HG02884 (cell line): ENCODE results near the gene ZBTB39.
"Not testable (repeated sequence)": the region's sequence is repeated elsewhere in the genome, so short reads cannot be mapped to it uniquely, and the experiment has no call there.

Experiments used
- ATAC-seq: cut with Tn5 transposase; IDR thresholded peaks from one replicate; pipeline ENCODE4 v1.9.1; 2021; ENCODE audit warnings: mild to moderate bottlenecking, moderate library complexity; ENCODE audit not compliant: unreplicated experiment

The ZBTB39 gene

DNA sequence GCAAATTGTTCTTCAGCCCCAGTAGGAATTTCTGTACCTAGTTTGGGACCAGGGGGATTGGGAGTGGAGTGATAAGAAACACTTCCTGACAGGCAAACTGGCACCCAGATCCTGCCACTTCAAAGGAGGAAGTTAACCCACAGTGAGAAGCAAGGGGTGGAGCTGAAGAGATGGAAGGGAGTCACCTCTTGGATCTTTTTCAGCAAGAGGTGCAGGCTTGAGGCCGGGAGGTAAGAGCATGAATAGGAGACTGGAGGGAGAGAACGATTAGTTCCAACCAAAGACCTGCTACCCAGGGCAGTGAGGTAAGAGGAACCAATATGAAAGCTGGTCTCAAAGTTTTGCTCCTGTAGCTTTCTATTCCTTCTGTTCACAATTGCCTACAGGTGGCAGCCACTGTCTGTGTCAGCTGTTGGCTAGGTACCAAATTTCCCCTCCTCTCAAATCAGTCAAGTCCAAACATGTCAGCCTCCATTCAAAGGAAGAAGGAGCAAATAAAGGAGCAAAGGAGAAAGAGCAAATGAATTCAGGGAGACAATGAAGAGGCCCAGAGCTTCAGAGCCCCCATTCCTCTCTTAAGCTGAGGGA is 24.9 kb upstream of the ZBTB39 start:
- ATAC-seq: no peak

DNA sequence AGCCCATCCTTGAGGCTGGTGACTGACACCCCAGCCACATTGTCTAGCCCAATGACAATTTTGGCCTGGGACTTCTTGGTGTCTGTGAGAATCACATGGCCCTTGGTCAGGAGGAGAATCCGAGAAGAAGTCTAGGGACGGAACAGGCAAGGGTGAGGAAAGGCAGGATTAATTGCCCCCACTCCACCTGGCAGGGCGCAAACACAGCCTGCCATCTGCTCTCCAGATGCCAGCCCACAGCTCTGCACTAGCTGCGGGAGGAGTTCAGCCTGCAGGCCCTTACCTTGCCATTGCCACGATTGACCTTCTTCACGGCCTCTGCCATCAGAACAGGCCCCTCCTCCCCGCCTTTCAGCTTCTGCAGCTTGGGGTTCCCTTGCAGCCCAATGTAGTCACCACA is 23.1 kb upstream of the ZBTB39 start:
- ATAC-seq: no peak

DNA sequence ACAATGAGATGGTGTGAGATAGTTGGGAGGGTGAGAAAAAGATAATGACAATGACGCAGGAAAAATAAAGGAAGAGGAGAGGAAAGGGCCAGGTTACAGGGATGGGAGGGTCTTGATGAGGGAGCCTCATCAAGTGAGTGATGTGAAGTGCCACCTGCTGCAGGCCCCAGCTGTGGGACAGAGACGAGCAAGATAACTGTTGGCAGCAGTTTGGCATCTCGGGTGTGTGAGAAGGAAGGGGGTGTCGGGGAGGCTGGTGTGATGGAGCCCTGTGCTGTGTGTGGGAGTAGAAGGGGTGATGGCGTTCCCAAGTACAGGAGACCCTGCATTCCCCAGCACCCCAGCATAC is 21.4 kb upstream of the ZBTB39 start:
- no peak for ATAC-seq

DNA sequence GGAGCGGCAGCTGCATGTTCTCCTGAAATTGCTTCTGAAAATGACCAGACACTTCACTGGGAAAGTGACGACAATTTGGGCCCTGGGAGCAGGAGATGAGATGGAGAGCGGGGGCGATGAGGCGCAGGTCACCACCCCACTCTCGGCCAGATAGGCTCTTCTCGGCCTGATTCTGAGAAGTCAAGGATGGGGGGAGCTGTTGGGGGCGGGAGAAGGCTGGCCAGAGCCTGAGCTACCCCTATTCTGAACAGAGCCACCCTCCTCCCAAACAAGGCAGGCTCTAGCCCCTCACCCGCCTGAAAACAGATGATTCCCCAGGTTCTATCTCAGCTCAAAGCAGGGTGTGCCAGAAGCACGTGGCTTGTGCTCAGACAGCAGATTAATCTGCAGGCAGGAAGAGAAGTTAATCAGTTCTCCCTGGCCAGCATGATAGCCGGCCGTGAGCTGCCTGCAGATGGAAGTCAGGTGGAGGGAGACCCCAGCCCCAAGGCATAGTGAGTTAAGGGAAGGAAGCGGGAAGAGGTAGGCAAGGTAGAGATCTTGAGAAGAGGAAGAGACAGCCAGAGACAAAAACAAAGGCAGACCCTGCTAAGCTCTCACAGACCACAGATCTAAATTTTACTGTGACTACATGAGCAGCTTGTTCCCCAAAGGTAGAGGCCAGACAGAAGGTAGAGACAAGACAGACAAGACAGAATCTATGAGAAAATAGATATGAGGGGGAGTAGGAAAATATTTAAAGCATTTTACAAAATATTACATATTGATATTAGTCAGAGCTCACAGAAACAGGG is 20.9 kb upstream of the ZBTB39 start:
- no peak for ATAC-seq

DNA sequence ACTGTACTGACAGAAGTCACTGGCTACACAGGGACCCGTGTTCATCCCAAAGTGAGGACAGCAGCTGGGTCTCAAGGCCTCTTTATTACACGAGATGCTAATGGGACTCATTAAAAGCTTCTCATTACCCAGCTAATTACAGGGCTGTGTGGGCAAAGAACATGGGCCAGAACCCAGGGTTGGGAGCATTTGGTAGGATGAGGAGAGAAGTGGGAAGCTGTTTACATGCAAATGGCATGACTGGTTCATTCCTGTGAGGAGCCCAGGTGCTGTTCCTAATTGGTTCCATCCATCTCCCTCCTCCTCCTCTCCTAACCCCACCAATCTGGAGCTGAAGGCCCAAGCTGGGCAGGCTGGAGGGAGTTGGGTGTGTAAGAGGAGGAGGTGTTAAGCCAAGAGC is 18.9 kb upstream of the ZBTB39 start:
- ATAC-seq: no peak

DNA sequence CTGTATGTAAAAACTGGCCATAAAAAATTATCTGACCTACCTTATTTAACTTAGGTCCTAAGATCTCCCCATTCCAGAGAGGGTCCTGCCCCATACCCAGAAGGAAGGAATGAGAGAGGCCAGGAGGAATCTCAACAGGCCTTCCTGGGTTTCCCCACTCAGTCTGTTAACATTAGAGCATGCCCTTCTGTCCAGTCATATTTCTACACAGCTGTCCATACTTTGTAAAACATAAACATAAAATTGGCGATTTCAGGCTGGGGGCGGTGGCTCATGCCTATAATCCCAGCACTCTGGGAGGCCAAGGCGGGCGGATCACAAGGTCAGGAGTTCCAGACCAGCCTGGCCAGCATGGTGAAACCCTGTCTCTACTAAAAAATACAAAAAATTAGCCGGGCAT is 16.0 kb upstream of the ZBTB39 start:
- not testable (repeated sequence) for ATAC-seq

DNA sequence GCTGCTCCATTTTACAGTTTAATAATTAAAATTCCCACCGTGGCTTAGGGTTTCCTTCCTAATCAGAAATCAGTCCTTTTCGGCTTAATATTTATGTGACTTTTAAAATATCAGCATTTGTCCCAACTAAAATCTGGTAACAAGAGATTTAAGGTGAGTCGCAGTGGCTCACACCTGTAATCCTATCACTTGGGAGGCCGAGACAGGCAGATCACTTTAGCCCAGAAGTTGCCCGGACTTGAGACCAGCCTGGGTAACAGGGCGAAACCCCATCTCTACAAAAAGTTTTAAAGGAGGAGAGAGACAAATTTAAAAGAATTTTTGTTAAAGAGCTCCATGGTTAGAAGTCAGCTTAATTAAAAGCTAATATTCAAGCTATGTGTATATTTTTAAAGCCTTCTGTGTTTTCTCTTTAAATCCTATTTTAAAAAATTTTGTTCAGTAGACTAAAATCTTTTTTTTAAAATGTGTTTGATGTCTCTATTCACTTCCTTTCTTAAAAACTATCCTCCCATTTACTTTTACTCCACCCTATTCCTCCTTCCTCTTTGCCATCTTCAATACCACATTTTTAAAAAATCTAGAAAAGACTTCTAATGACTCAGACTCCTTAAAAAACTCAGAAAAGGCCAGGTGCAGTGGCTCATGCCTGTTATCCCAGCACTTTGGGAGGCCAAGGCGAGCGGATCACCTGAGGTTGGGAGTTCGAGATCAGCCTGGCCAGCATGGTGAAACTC is 13.8 kb upstream of the ZBTB39 start:
- ATAC-seq: no peak

DNA sequence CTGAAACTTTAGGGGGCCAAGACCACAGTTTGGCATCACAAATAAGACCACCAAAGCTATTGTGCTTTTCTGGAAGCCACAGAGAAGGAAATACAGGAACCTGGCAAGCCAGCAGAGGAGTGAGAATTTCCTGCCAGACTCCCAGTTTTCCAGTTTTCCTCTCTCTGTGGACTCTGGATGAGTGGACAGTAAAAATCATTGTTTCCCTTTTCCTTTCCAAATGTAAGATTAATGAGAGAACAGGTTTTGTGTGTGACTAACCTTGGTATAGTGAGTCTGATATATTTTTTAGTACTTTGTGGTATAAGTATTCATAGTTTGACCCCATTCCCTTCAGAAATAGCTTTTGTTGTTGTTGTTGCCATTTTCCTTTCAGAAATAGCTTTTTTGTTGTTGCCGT is 12.6 kb upstream of the ZBTB39 start:
- no peak for ATAC-seq

DNA sequence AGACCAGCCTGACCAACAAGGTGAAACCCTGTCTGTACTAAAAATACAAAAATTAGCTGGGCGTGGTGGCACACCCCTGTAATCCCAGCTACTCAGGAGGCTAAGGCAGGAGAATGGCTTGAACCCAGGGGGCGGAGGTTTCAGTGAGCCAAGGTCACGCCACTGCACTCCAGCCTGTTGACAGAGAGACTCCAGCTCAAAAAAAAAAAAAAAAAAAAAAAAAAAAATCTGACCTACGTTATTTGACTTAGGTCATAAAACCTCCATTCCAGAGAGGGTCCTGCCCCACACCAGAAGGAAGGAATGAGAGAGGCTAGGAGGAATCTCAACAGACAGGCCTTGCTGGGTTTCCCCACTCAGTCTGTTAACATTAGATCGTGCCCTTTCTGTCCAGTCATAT is 12.0 kb upstream of the ZBTB39 start:
- not testable (repeated sequence) for ATAC-seq

DNA sequence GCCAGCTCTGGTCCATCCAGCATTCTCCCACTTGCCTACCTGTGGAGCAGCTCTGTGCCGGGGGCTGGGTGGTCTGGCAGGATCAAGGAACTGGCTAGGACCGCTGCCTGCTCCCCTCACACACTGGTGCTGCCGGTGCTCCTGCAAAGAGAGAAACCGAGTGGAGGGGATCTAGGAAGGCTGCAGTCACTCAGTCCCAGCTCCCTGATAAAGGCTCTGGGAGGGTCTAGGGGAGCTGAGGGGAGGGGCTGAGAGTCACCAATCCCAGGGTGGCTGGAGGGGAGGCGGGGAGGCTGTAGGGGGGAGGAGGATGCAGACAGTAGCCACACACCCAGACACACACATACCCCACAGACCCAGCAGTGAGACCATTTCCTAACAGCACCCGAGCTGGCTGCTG is 10.0 kb upstream of the ZBTB39 start, which contains the start of gene TAC3:
Gene TAC3 (minus strand): TSS at position 182 of the 400 bp plus-strand sequence. CDS start 732 bp downstream, outside the sequence.
- ATAC-seq: no peak

DNA sequence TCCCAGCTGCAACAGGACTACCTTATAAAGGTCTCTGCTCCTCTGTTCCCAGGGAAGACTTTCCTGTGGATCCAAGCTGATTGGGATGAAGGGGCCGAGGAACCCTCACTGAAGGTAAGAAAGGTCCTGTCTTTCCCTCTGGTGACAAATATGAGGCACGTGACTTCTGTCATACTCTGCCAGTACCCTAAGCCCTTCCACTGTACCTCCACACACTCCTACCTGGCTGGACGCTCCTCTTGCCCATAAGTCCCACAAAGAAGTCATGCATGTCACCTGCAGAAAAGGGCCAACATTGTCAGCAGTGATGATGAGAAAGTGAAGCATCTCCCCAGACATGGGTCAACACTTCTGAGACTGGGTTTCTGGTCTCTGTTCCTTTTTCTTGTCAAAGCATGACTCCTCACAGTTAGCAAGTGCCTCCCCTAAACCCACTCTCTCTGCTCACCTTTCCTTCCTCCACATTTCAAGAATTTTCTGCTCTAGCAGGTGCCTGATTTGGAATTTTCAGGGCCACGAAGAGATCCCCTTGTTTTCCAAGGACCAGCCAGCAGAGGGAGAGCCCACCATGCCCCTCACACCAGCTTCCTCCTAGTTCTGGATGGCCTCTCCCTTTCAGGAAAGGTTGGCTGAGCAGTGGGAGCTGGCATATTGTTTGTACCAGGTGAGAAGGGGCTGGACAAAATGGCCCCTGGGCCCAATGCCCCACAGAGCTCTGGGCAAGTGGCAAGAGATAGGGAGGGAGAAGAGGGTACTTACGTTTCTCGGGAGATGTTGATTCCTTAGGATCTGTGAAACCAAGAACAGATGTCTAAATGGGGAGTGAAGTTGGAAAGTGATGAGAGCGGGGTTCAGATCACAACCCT is 6.5 kb upstream of the ZBTB39 start:
- peak; percentile 62 for ATAC-seq

DNA sequence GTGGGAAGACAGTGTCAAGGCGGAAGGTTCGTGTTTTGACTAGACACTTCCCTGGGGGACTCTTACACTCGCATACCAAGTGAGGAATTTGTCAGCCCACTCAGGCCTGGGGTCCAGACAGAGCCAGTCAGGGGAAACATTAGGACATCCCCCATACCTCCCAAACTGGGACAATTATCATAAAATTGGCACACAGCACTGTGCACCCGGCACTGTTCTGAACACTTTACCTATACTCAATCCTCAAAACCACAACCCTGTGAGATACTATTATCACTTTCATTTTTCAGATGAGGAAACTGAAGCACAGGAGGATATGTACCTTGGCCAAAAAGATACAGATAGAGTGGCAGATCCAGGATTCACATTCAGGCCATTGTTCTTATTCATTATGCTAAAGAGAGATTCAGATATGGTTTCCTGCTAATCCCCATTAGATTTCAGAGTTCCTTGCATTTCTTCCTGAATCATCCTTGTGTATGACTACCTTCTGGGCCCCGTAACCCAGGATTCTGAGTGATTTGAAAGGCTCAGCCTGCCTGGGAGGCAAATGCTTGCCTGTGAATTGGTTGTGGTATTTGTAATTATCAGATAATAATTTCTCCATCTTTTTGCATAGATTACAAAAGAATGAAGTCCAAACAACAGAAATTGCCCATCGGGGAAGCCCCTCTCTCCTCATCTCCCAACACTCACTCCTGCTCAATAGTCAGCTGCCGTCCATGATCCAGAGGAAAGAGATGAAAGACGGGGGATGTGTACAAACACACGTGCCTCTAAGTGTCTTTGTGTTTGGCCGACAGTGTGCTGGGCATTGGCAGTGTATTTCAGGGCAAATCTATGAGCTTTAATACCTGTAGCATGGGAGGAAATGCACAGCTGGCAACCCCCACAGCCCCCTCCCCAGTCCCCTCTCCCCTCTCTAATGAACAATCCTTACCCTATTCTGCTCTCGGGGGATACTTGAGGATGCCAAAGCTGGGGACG is 5.4 kb upstream of the ZBTB39 start:
- no peak for ATAC-seq

DNA sequence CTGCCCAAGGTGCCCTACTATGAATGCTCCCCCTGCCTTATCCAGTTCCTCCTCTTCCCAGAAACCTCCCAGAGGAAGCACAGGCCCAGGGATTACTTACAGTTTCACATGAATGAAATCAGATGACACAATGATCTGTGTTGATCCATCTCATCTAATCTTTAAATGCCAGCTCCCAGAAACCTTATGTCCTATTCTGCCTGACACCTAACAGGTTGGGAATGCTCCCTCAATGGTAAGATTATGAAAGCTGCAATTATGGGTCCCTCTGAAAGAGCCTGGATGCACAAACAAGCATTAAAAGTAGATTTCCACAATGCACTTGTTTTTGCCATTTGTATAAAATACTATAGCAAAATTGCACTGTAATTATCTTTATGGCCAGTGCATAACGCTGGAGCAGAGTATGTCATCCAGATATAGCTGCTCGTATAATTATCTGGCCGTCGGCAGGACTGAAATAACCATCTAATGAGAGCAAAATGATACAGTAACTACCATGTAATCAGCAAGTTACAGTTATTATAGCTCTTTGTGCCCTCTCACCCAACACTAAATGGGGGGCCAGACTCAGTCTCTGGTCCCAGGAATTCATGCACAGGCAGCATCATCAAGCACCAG is 4.4 kb upstream of the ZBTB39 start:
- ATAC-seq: no peak

DNA sequence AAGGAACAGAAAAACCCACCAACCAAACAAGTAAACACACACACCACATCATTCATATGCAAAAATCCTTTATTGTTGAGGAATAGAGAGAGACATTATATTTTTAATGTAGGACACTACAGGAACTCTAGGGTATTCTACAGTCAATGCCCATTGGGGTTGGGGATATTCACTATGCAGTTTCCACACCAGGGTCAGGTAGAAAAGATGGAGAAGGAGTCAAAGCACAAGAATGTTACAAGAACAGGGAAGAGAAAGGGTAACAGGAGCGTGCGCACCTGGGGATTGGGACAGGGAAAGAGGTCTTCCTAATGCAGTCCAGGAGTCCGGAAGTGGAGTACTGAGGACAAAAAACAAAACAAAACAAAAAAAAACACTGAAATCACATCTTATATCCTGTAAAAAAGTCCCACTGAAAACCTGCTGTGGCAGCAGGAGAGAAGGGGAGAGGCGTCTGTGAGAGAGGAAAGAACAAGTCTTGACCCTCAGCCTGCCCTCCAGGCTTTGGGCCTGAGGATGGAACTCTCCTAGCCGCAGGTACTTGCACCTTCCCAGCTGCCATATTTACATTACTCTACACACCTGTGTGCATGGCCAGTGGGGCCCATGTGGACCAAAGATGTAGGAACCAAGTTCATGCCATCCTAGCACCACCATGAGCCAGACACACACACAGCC is 3.7 kb upstream of the ZBTB39 start:
- ATAC-seq: no peak

DNA sequence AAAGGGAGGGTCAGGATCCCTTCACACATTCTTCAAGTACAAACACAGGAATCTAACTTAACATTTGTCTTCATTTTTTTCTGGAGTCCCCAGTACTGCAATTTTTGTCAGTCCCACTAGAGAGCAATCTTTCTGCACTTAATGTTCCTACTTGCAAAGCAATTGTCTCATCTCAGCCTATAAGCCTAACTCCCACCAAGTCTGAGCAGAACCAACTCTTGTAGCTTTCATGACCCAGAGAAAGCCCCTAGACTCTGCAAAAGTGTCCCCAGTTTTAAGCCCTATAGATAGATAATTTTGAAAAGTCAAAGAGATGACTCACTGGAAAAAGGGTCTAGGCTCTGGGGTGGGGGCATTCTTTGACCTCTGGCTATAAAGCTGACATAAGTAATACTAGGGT is 1.8 kb upstream of the ZBTB39 start:
- ATAC-seq: no peak

DNA sequence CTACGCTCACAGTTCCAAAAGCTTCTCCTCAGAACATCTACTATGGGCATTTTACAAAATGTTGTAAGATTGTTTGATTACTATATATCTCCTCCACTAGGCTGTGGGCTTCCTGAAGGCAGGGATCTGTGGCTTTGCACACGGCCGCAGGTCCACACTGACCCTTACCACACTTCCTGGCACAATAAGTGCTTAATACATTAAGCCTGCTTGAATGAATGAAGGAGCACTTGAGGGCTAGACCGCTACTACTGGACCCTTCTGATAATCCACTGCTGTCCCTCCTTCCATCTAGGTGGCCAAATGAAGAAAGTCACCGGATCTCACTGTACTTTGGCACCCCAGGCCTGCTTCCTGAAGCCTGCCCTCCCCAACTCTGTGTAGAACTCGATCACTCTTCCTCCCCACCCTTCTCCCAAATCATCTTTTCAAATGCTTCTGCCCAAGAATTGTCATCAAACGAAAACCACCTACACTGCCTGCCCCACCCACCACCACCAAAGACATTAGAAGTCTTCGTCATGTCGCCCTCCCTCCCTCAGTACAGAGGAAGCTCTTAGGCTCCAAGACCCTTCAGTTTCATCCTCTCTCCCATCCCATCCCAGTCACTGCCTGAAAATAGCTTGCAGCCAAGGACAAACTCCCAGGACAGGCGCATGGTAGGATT is 596 bp upstream of the ZBTB39 start:
- ATAC-seq: no peak

DNA sequence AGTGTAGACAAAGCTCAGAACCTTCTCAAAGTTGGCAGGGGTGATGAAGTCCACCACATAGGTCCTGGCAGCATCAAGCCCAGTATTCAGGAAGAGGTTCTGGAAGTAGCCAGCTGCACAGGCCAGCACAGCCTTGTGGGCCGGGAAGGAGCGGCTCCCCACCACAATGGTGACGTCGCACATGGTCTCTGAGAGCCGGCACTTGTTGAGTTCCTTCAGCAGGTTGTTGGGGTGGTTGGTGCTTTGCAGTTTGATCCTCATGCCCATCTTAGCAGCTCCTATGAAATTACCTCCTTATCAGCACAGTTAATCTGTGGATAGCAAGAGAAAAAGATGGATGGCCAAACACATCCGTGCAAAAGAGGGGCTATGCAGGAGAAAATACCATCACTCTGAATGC is 1.7 kb downstream of the ZBTB39 start:
- no peak for ATAC-seq

DNA sequence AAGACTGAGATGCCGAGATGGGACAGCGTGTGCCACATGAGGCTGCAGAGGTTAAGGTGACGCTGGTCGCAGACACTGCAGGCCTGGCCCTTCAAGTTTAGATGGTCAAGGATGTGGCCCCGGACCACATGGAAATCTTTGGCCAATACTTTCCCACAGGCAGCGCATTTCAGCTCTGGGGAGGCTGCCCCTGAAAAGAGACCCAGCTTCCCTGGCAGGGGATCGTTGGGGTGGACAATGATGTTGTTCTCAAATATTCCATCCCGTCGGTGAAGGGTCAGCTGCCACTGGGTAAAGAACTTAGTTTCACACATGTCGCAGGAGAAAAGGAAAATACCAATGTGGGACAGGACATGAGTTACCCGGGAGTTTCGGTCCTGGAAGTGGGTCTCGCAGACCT is 3.0 kb downstream of the ZBTB39 start:
- ATAC-seq: no peak
